GM18520 (cell line): Measurements from ENCODE around the gene CASR.

Experiments used
- ATAC-seq: cut with Tn5 transposase; IDR thresholded peaks from one replicate; pipeline ENCODE4 v1.9.1; 2021; ENCODE audit not compliant: unreplicated experiment

CASR gene

GRCh38 chr3:122255757-122256439 lies 72.4 kb downstream of the CASR start:
- ATAC-seq = no peak

DNA sequence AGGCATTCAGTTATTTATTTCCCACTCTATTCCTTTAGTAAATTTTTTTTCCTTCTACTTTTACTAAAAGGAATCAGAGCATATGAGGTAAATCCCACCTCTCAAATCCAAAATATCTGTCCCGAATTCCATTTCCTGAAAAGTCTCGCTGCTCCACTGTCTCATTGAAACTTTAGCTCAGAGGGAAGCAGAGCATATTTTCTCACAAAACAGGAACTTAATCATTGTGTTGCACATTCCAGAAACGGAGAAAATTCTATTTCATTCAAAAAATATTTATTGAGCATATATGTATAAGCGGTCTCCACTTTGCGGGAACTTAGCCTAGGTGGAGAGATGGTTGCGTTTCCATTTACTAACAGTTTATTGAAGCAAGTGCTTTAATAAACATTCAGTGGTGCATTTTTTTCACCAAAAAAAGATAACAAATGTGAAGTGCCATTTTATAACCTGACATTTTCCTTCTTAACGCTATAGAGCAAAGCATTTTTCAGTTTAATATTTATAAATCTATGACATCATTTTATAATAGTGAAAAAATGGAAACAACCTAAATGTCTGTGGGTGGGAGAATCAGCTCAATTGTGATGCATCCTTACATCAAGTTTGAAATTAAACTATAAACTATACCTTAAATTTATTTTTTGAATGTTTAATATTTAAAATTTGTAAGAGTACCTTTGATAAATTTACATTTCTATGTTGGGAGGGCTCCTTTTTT lies 74.3 kb downstream of the CASR start:
- ATAC-seq = no peak

GRCh38 chr3:122258757-122259371 lies 75.4 kb downstream of the CASR start:
- peak; percentile 86 for ATAC-seq

GRCh38 chr3:122260206-122260605 lies 76.7 kb downstream of the CASR start:
- no peak for ATAC-seq

DNA sequence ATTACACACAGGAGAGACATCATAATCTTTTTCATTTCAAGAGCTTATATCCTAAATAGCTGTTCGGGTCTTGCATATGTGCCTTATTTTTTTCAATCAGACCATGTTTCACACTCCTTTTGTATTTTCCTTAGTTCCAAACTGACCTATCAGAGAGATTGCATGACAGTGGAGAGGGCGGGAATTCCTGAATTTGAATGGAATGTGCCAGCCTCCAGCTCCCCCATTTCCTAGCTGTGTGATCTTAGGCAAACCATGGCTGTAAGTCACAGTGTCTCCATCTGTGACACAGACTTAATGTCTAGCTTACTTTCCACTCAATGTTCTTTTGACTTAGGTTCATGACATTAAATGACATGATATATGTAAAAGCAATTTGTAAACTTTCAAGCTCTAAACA lies 79.6 kb downstream of the CASR start:
- ATAC-seq = no peak

- ATAC-seq = peak; percentile 37
Measured at GRCh38 chr3:122263974-122264588, 80.6 kb downstream of the CASR start.

DNA sequence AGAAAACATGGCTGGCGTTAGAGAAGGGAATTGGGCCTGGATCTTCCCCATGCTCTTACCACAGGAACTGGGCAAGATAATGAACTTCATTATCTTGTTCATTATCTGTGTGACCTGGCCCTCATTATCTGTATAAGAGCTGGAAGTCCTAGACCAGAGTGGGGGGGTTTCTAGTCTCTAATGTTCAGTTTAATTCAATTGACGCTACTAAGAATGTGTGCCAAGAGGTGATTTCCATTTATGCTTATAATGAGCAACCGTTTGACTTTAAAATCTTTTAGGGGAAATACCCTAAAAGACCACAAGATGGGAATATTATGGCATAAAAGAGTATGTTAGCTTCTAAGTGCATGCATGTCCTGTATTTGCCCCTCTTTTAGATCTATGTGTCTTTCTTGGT lies 82.5 kb downstream of the CASR start:
- no peak for ATAC-seq

DNA sequence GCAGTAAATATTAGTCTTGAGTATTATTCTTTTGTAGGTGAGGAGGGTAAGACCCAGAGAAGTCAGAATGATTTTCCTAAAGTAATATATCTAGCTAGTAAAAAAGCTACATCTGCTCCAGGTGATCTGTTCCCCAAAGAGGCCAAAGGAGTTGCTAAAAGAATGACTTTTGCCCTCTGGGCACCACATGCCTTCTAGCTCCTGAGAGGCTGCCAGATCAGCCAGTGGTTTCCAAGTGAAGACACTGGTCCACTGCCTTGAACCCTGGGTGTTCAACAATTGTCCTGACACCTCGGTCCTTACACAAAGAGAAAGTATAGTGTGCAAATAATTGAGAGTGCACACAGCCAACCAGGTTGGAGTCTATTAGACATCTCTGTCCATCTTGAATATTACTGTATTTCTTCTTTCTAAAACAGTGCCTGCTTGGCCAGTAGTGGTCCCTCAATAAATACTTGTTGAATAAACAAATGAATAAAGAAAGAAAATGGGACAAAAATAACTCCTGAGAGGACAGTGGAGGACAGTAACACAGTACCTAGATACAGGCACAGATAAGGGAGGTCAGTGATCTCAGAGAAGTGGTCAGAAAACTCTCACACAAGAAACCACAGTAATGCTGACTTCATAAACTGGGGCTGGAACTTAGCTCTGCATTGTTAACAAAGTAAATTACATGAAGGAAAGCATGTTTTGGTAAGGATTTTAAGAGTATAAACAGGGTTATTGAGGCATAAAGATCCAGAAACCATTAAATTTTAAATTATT lies 85.0 kb downstream of the CASR start:
- ATAC-seq = no peak

- ATAC-seq = no peak
Measured at GRCh38 chr3:122269045-122269444, 85.6 kb downstream of the CASR start.

DNA sequence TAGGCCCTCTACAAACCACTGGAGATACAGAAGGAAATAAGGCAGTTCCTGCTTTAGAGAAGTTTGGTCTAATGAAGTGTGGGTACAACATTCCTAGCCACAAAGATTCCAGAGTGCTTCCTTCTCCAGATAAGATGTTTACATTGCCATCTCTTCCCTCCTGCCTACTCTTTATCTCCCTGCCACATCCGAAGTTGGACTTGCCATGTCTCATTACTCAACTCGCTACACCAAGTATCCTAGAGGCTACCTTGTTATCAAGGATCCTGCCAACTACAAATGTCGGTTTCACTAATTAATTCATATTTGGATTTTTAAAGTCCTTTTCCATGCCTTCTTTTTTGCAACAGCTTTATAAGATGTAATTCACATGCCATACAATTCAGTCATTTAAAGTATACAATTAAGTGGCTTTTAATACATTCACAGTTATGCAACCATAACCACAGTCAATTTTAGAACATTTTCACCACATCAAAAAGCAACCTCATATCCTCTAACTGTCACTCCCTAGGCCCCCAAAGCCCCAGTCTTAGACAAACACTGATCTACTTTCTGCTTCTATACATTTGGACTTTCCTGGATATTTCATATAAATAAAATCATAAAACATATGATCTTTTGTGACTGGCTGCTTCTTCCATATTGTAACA lies 87.9 kb downstream of the CASR start:
- ATAC-seq = no peak

- no peak for ATAC-seq
Measured at GRCh38 chr3:122272879-122273278, 89.4 kb downstream of the CASR start.

DNA sequence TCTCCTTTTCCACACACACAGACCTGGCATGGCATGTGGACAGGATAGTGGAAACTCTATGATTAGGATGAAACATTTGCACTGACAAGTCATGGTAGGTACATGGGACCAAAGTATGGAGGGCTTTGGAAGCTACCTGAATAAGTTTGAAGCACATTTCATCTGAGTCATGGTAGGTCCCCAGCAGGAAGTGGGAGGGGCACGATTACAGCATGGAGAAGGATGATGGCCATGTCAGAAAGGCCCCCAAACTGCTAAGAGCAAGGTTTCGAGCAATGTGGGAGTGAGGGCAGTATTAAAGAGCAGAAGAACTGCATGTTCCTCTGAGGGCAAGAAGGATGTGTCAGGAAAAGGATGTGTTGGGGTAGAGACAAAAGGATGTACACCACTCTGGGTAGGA lies 90.0 kb downstream of the CASR start:
- no peak for ATAC-seq

GRCh38 chr3:122281891-122282290 lies 98.4 kb downstream of the CASR start:
- no peak for ATAC-seq

- ATAC-seq = no peak
Measured at GRCh38 chr3:122283796-122284445, 100.5 kb downstream of the CASR start.

- no peak for ATAC-seq
Measured at GRCh38 chr3:122284486-122284885, 101.0 kb downstream of the CASR start.

- no peak for ATAC-seq
Measured at GRCh38 chr3:122294359-122294758, 110.9 kb downstream of the CASR start.

DNA sequence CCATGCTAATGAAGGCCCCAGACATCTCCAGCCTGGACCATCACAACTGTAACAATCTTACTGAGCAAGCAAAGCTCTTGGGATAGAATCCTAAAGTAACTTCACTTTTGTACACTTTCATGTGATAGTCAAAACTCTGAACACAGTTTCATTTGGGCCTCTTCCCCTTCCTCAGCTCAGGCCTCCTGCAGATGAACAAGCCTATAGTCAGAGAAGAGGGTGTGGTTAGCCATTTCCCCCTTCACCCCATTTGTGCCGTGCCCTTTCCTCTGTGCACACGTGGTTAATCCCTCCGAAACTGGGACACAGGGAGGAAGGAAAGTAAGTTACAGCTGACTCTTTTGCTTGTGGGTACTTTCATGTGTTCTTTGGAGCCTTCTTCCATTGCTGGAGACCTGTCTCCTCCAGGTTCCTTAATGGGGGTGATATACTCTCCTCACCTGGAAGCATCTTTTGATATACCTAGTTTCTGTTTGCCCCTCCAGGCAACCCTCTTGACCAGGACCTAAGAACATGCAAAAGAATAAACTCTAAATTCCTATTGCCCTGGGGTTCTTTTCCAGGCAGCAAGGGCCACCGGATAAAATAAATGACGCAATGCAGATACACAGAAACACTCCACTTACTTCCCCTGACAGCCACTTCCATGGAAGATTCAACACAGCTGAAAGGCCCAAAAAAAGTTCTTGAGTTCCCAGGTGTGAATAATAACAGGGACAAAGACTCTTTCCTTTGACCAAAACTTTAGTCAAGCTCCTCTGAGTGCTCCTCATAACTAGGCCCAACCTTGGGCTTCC lies 112.0 kb downstream of the CASR start:
- no peak for ATAC-seq

- ATAC-seq = no peak
Measured at GRCh38 chr3:122298239-122298638, 114.8 kb downstream of the CASR start.

GRCh38 chr3:122299215-122299614 lies 115.7 kb downstream of the CASR start:
- no peak for ATAC-seq
